Prostate gland (tissue), 1 donor: ENCODE results near the gene LGALS4.
"Not testable (repeated sequence)": the region's sequence is repeated elsewhere in the genome, so short reads cannot be mapped to it uniquely, and the experiment has no call there.

Experiments used
- POLR2A ChIP-seq: fragments of 450-650 bp; IDR thresholded peaks from one replicate; pipeline ENCODE4 v1.6.1; 2016; ENCODE audit warnings: antibody characterized with exemption, mild to moderate bottlenecking
- POLR2AphosphoS5 ChIP-seq: sonication (generic); formaldehyde crosslinking; IDR thresholded peaks from one replicate; pipeline ENCODE4 v1.6.1; 2017; ENCODE audit warnings: antibody characterized with exemption

- not testable (repeated sequence) for TF ChIP-seq POLR2AphosphoS5, POLR2A
These were observed 47.0 kb upstream of the LGALS4 start for GRCh38 chr19:38859631-38860204.
